Esophagus squamous epithelium (tissue), 4 donors: ENCODE measurements around the gene TRIM31.

Experiments used
- CTCF ChIP-seq, 6 experiments: fragments of 450-650 bp in 4 of 6; fragments of 200-600 bp in 2 of 6; sonication (generic) in 2 of 6; IDR thresholded peaks; one replicate each; pipeline ENCODE4 v1.5.1; 2016 to 2019; ENCODE audit warnings: antibody characterized with exemption in 6 of 6, mild to moderate bottlenecking in 4 of 6, moderate library complexity in 4 of 6
- POLR2A ChIP-seq, 4 donors: fragments of 450-650 bp; IDR thresholded peaks; one replicate each; pipeline ENCODE4 v1.6.1; 2017; ENCODE audit warnings: antibody characterized with exemption in 4 of 4, mild to moderate bottlenecking in 4 of 4, moderate library complexity in 3 of 4

GRCh38 chr6:30149858-30150550 lies 37.1 kb upstream of the TRIM31 start:
- no peak for TF ChIP-seq POLR2A (IDR thresholded peaks at IDR 0.05)
- no peak for TF ChIP-seq CTCF (IDR thresholded peaks at IDR 0.05)
